Measurements from ENCODE around the gene TEX29. TPM values are rescaled to one million over a fixed set of nuclear protein-coding genes. Genes with fewer than 3 reads are reported as not detected.

Gene TEX29
- total and polyA plus RNA-seq, 10 of the 15 experiments (the other 5 are each of a cell fraction or from before 2014, with no cell fraction given) = 0.14 to 0.30 (median 0.22) TPM; not detected in 7

- TF ChIP-seq PML (IDR thresholded peaks at IDR 0.05; ENCODE audit: low read length) (no peak), IRF5 (IDR thresholded peaks at IDR 0.05; ENCODE audit: borderline replicate concordance) (no peak), CBX5 (IDR thresholded peaks at IDR 0.05; ENCODE audit: low read depth) (no peak), TCF12 (IDR thresholded peaks at IDR 0.05; ENCODE audit: low read depth, low read length) (no peak)
Observed at GRCh38 chr13:111278743-111279652, 41.4 kb upstream of the TEX29 start (continued).

GRCh38 chr13:111280226-111280625, 40.2 kb upstream of the TEX29 start:
- ChIA-PET SMC1A (ENCODE audit: uncharacterized antibody, unreplicated experiment) (no interaction called here), POLR2A (no interaction called here), RAD21 (ENCODE audit: unreplicated experiment) (interaction anchor here (0.7 kb wide), 1 partner anchor 122 kb away, joined by 3 read pairs; no protein-coding TSS in a partner anchor), CTCF (no interaction called here)
- Histone ChIP-seq H3K79me2 (ENCODE audit: control insufficient read depth, insufficient read depth, low read length) (no peaks in the 10 kb centered on the region), H4K20me1 (ENCODE audit: control insufficient read depth, insufficient read depth) (no peaks in the 10 kb centered on the region), H3K4me2 (ENCODE audit: control insufficient read depth, insufficient read depth) (no peak overlapping the region), H3K4me3 (no peak overlapping the region), H3K4me1 (ENCODE audit: control insufficient read depth, insufficient read depth, low read length) (no peaks in the 10 kb centered on the region), H2AFZ (ENCODE audit: control insufficient read depth, low read depth, low read length) (no peak overlapping the region), H3K9ac (ENCODE audit: control insufficient read depth, insufficient read depth, low read length) (no peak overlapping the region), H3K27ac (ENCODE audit: control insufficient read depth, insufficient read depth) (no peak overlapping the region), H3K9me3 (replicated peaks; ENCODE audit: control insufficient read depth, insufficient read depth, low read length) (no peaks in the 10 kb centered on the region), H3K36me3 (ENCODE audit: control insufficient read depth in 2 of 2, insufficient read depth in 2 of 2, low read length in 1 of 2) (peaks cover 23 to 44% of the 10 kb centered on the region in 2 experiments; a peak in 3 of 4 replicates), H3K27me3 (replicated peaks in 1 of 2; ENCODE audit: control insufficient read depth in 2 of 2, insufficient read depth in 2 of 2, low read length in 1 of 2) (no peaks in the 10 kb centered on the region)
- ATAC-seq (no peak), FAIRE-seq (no peak), DNase-seq (ENCODE audit: low read depth, low spot score) (no peak)
- BruUV-seq (replicated peaks) = no TSS peak
- TF ChIP-seq WRNIP1 (IDR thresholded peaks at IDR 0.05; ENCODE audit: borderline replicate concordance, low read depth, low read length) (no peak), JUND (IDR thresholded peaks at IDR 0.05; ENCODE audit: low read depth, low read length) (no peak), CBFB (IDR thresholded peaks at IDR 0.05; ENCODE audit: low read depth) (no peak), HDGF (IDR thresholded peaks at IDR 0.05) (no peak), SPI1 (IDR thresholded peaks at IDR 0.05; ENCODE audit: borderline replicate concordance, insufficient read depth, low read depth, low read length) (no peak), SREBF2 (IDR thresholded peaks at IDR 0.05; ENCODE audit: low read length) (no peak), USF2 (IDR thresholded peaks at IDR 0.05; ENCODE audit: borderline replicate concordance, low read depth, low read length) (no peak), POLR2A (IDR thresholded peaks at IDR 0.05; ENCODE audit: low read depth, low read length) (no peak), IRF3 (IDR thresholded peaks at IDR 0.05) (no peak), BCLAF1 (IDR thresholded peaks at IDR 0.05) (no peak), KAT2A (conservative IDR thresholded peaks at IDR 0.05; ENCODE audit: control insufficient read depth, low read depth, low read length) (no peak), ZNF24 (IDR thresholded peaks at IDR 0.05) (no peak)
- in situ Hi-C loops (cut with MboI) = no loop called here
- WGBS (ENCODE audit: insufficient coverage, insufficient replicate concordance, low lambda C conversion rate, missing lambda C conversion rate) = 93% methylated on average over 12 of the region's 12 CpGs
- intact Hi-C loops (cut with micrococcal nuclease; ENCODE audit: unreplicated experiment) = no loop called here

Data from GM12878 (cell line).